ENCODE data around the gene FAM89B. TPM values are rescaled to one million over a fixed set of nuclear protein-coding genes. Genes with fewer than 3 reads are reported as not detected.
A peak's percentile ranks its signal among the peaks of the same experiment; 100 is the strongest.

Gene FAM89B
- total RNA-seq, 1 donor from 2014 or later: 45.1 TPM

GRCh38 chr11:65595131-65595530 is 22.8 kb downstream of the FAM89B start:
- no peak for ATAC-seq
- DNase-seq (ENCODE audit: missing footprints): peak; percentile 9
- intact Hi-C loops (cut with DNase I): no loop called here

- ATAC-seq: no peak
- intact Hi-C loops (cut with DNase I): no loop called here
- peak; percentile 62 for DNase-seq (ENCODE audit: missing footprints)
Observed at GRCh38 chr11:65595543-65596281, 23.4 kb downstream of the FAM89B start, which contains the start of gene KCNK7. Gene KCNK7, minus strand, starts transcription at chr11:65595800. Its CDS starts 28 bp downstream, at chr11:65595772.

- intact Hi-C loops (cut with DNase I): no loop called here
- ATAC-seq: no peak
- peak; percentile 5 for DNase-seq (ENCODE audit: missing footprints)
Observed at GRCh38 chr11:65596520-65596919, 24.2 kb downstream of the FAM89B start.

- DNase-seq (ENCODE audit: missing footprints) (peak; percentile 37), ATAC-seq (no peak)
- intact Hi-C loops (cut with DNase I): no loop called here
Observed at GRCh38 chr11:65598258-65598699, 25.9 kb downstream of the FAM89B start.

- intact Hi-C loops (cut with DNase I): no loop called here
- ATAC-seq (no peak), DNase-seq (ENCODE audit: missing footprints) (peak; percentile 41)
Observed at GRCh38 chr11:65599216-65599954, 27.0 kb downstream of the FAM89B start.

GRCh38 chr11:65599955-65600246 is 27.6 kb downstream of the FAM89B start:
- intact Hi-C loops (cut with DNase I): no loop called here
- no peak for DNase-seq (ENCODE audit: missing footprints)
- no peak for ATAC-seq

- ATAC-seq (no peak), DNase-seq (ENCODE audit: missing footprints) (peak; percentile 50)
- intact Hi-C loops (cut with DNase I): no loop called here
Observed at GRCh38 chr11:65604258-65604657, 31.9 kb downstream of the FAM89B start.

GRCh38 chr11:65606876-65607613 is 34.7 kb downstream of the FAM89B start:
- ATAC-seq: peak; percentile 98
- intact Hi-C loops (cut with DNase I): no loop called here
- DNase-seq (ENCODE audit: missing footprints): peak; percentile 95

GRCh38 chr11:65607614-65608426 is 35.5 kb downstream of the FAM89B start:
- intact Hi-C loops (cut with DNase I): no loop called here
- ATAC-seq (no peak), DNase-seq (ENCODE audit: missing footprints) (no peak)

- DNase-seq (ENCODE audit: missing footprints): no peak
- no peak for ATAC-seq
- intact Hi-C loops (cut with DNase I): no loop called here
Observed at GRCh38 chr11:65609229-65609628, 36.9 kb downstream of the FAM89B start.

GRCh38 chr11:65609665-65610064 is 37.3 kb downstream of the FAM89B start:
- ATAC-seq (no peak), DNase-seq (ENCODE audit: missing footprints) (no peak)
- intact Hi-C loops (cut with DNase I): no loop called here

GRCh38 chr11:65610404-65610803 is 38.1 kb downstream of the FAM89B start:
- ATAC-seq (no peak), DNase-seq (ENCODE audit: missing footprints) (no peak)
- intact Hi-C loops (cut with DNase I): no loop called here

GRCh38 chr11:65611028-65611757 is 38.9 kb downstream of the FAM89B start:
- no peak for ATAC-seq
- peak; percentile 88 for DNase-seq (ENCODE audit: missing footprints)
- intact Hi-C loops (cut with DNase I): no loop called here

GRCh38 chr11:65611758-65612603 is 39.6 kb downstream of the FAM89B start:
- no peak for ATAC-seq
- no peak for DNase-seq (ENCODE audit: missing footprints)
- intact Hi-C loops (cut with DNase I): no loop called here

- ATAC-seq (no peak), DNase-seq (ENCODE audit: missing footprints) (no peak)
- intact Hi-C loops (cut with DNase I): no loop called here
Observed at GRCh38 chr11:65612691-65613090, 40.4 kb downstream of the FAM89B start.

GRCh38 chr11:65613091-65613928 is 41.0 kb downstream of the FAM89B start:
- intact Hi-C loops (cut with DNase I): no loop called here
- DNase-seq (ENCODE audit: missing footprints) (no peak), ATAC-seq (no peak)

Data from Right ventricle myocardium inferior (tissue), 1 donor.